Glutamatergic neuron (in vitro differentiated cells): ENCODE data around the gene PIK3C3. TPM values are rescaled to one million over a fixed set of nuclear protein-coding genes. Genes with fewer than 3 reads are reported as not detected.

Experiments
- DNase-seq: peaks from one replicate; pipeline ENCODE4 v3.0.0; 2022
- H3K27ac Mint-ChIP-seq: one replicate; pipeline ENCODE4 v1.8.0; 2020; ENCODE audit warnings: mild to moderate bottlenecking, mixed read lengths, inconsistent platforms; ENCODE audit not compliant: unreplicated experiment
- H3K27me3 Mint-ChIP-seq: one replicate; pipeline ENCODE4 v1.8.0; 2020; ENCODE audit warnings: mild to moderate bottlenecking, moderate library complexity, mixed read lengths, inconsistent platforms; ENCODE audit not compliant: unreplicated experiment
- H3K36me3 Mint-ChIP-seq: one replicate; pipeline ENCODE4 v1.8.0; 2020; ENCODE audit warnings: mild to moderate bottlenecking, mixed read lengths, inconsistent platforms; ENCODE audit not compliant: unreplicated experiment
- H3K4me1 Mint-ChIP-seq: one replicate; pipeline ENCODE4 v1.8.0; 2020; ENCODE audit warnings: mild to moderate bottlenecking, low read depth, mixed read lengths, inconsistent platforms; ENCODE audit not compliant: unreplicated experiment
- H3K4me3 Mint-ChIP-seq: one replicate; pipeline ENCODE4 v1.8.0; 2020; ENCODE audit warnings: mild to moderate bottlenecking, mixed read lengths, inconsistent platforms; ENCODE audit not compliant: unreplicated experiment
- H3K9me3 Mint-ChIP-seq: one replicate; pipeline ENCODE4 v1.8.0; 2020; ENCODE audit warnings: mild to moderate bottlenecking, moderate library complexity, mixed read lengths, inconsistent platforms; ENCODE audit not compliant: unreplicated experiment
- total RNA-seq: library from RNA; stranded (reverse); fragmentation: NEBNext Ultra II Directional; extraction: Animal tissue kit (Norgen Biotek cat#: 25700); gene quantifications from one replicate; pipeline ENCODE4 v1.2.1, GENCODE V29; 2021; ENCODE audit not compliant: unreplicated experiment
- TF ChIP-seq, protein P1 (sequence below): fragments of 200-600 bp; sonication (generic); IDR thresholded peaks from one replicate; pipeline ENCODE4 v1.5.0; 2021; ENCODE audit not compliant: partially characterized antibody, unreplicated experiment

The PIK3C3 gene
- total RNA-seq, 1 donor from 2014 or later: 74.6 TPM

DNA sequence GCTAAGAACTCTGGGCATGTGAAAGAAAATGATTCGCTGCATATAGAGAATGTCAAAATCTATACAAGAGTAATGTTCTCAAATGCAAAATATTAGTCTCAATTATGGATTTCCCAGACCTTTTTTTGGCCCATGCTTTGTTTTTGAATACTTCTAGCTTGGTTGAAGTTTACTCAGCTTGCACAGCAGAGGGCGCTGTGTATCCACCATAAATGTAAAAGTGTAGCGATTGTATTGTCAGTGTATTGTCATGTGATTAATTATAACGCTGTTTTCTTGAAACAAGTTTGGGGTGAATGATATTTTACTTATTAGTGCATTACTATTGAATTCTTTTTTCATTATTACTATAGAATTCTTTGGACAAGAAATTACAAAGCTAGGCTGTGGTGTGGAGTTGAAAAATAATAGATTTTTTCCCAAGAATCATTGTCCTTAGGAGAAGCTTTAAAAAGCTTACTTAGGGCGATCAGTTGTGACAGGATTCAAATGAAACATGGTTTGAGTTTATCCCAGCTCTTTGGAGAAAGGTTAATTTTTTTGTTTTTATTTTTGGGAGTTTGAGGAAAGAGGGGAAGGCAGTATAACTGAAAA, 98.3 kb downstream of the PIK3C3 start:
- Mint-ChIP-seq H3K27me3 (peaks cover 2% of the 10 kb centered on the region), H3K27ac (peak overlapping the region; percentile 30), H3K9me3 (peaks cover 1% of the 10 kb centered on the region), H3K36me3 (no peaks in the 10 kb centered on the region), H3K4me3 (no peak overlapping the region), H3K4me1 (no peaks in the 10 kb centered on the region)
- peak; percentile 73 for DNase-seq
- TF ChIP-seq, protein P1, sequence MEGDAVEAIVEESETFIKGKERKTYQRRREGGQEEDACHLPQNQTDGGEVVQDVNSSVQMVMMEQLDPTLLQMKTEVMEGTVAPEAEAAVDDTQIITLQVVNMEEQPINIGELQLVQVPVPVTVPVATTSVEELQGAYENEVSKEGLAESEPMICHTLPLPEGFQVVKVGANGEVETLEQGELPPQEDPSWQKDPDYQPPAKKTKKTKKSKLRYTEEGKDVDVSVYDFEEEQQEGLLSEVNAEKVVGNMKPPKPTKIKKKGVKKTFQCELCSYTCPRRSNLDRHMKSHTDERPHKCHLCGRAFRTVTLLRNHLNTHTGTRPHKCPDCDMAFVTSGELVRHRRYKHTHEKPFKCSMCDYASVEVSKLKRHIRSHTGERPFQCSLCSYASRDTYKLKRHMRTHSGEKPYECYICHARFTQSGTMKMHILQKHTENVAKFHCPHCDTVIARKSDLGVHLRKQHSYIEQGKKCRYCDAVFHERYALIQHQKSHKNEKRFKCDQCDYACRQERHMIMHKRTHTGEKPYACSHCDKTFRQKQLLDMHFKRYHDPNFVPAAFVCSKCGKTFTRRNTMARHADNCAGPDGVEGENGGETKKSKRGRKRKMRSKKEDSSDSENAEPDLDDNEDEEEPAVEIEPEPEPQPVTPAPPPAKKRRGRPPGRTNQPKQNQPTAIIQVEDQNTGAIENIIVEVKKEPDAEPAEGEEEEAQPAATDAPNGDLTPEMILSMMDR: peak; percentile 96

DNA sequence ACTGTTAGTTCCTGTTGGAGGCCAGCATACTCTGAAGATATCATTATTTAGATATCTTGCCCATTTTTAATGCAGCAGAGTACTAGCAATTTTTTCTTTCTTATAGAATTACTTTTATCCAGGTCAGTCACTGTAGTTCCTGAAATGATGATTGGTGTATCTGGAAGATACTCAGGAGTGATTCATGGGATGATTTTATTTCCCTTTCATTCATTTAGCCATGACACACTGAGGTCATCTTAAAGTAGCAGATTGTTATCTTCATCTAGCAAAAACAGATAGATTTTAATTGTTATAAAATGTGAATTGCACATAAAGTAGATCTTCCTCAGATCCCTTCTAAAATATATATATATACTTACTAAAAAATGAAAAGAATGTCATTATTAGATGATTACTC, 109.1 kb downstream of the PIK3C3 start:
- no peaks in the 10 kb centered on the region for H3K27me3 Mint-ChIP-seq
- TF ChIP-seq, protein P1: no peak
- no peaks in the 10 kb centered on the region for H3K4me1 Mint-ChIP-seq
- no peak overlapping the region for H3K4me3 Mint-ChIP-seq
- DNase-seq: no peak
- H3K36me3 Mint-ChIP-seq: no peaks in the 10 kb centered on the region
- H3K9me3 Mint-ChIP-seq: no peaks in the 10 kb centered on the region
- no peak overlapping the region for H3K27ac Mint-ChIP-seq

DNA sequence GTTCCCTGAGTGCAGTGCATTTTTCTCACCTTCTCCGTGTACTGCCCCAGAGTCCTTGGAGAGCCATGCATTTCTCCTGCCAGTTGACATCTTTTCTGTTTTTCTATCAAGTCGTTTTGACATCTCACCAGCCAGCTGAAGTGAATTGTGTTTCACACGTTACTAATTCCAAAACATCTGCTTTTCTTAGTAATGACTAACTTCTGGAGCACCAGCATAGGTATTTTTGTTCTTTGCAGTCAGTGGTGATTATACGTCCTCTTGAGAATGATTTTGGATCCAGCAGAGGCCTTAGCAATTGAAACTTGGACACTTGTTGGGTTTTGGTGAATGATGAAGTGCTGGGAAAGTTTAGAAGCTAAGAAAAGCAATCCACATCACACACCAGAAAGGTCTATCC, 112.5 kb downstream of the PIK3C3 start:
- Mint-ChIP-seq H3K36me3 (no peaks in the 10 kb centered on the region), H3K27ac (no peak overlapping the region), H3K4me3 (no peak overlapping the region), H3K27me3 (no peaks in the 10 kb centered on the region), H3K9me3 (no peaks in the 10 kb centered on the region), H3K4me1 (peaks cover 12% of the 10 kb centered on the region)
- TF ChIP-seq, protein P1: no peak
- DNase-seq: no peak

DNA sequence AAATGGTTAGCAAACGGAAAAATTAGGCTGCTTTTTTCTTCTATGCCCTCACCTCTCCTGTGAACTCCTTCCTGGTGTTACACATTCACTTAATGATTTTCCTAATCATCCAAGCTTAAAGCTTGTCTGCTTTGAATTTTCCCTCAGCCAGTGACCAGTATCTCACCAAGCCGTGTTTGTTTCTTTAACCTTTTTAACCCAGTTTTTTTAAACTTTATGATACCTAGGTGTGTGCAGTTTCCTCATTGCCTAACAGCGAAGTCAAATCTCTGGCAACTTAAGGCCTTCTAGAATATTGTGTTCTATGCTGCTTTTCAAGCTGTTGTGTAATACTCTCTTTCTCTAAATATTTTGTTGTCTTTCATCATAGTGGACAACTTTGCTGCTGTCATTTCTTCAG, 113.0 kb downstream of the PIK3C3 start:
- Mint-ChIP-seq H3K4me1 (peaks cover 12% of the 10 kb centered on the region), H3K36me3 (no peaks in the 10 kb centered on the region), H3K27ac (no peak overlapping the region), H3K9me3 (no peaks in the 10 kb centered on the region), H3K4me3 (no peak overlapping the region), H3K27me3 (no peaks in the 10 kb centered on the region)
- TF ChIP-seq, protein P1: no peak
- no peak for DNase-seq

DNA sequence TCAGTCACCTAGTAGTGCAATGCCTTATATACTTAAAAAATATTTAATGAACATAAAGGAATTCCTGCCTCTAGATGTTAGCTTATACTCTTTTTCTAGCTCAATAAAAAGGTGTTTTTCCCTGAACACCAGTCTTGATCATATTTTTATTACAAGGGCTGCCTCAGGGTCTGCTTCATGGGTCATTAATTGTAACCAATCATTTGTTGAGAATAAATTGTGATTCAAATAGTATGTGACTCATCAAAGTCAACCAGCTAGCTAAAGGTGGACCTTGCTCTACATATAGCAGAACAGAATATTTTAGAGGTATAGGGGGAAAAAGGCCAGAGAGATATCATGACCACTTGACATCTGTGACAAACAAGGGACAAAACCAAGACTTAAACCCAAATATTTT, 114.0 kb downstream of the PIK3C3 start:
- no peaks in the 10 kb centered on the region for H3K27me3 Mint-ChIP-seq
- DNase-seq: no peak
- H3K4me3 Mint-ChIP-seq: no peak overlapping the region
- no peaks in the 10 kb centered on the region for H3K36me3 Mint-ChIP-seq
- no peaks in the 10 kb centered on the region for H3K9me3 Mint-ChIP-seq
- TF ChIP-seq, protein P1: no peak
- H3K4me1 Mint-ChIP-seq: peaks cover 12% of the 10 kb centered on the region
- H3K27ac Mint-ChIP-seq: no peak overlapping the region
